ENCODE results near the gene SH3PXD2A. TPM values are rescaled to one million over a fixed set of nuclear protein-coding genes. Genes with fewer than 3 reads are reported as not detected.

The SH3PXD2A gene
- total and polyA plus RNA-seq, 9 of the 15 experiments (the other 6 are each of a cell fraction or from before 2014, with no cell fraction given), result 0.41 to 9.3 (median 2.5) TPM

DNA sequence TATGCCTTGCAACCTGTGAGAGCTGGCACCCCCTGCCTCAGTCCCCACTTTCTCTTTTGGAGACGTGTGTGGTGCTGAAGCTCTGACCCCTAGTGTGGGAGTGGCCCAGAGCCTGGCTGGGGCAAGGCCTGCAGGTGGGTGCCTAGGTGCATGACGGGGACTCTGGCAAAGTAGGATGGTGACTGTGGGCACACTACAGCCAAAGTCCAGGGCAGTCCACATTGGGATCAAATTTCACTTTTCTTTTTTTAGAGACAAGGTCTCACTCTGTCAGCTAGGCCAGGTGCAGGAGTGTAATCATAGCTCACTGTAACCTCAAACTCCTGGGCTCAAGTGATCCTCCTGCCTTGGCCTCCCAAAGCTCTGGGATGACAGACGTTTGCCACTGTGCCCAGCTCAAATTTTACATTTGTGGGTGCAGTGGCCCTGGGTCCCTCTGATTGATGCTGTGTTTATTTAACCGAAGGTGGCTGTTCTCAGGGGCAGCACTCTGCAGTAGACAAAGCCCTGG, 309.6 kb downstream of the SH3PXD2A start (continued):
- TF ChIP-seq YY1 (IDR thresholded peaks at IDR 0.05; ENCODE audit: borderline replicate concordance in 1 of 3, control insufficient read depth in 1 of 3, extremely low read depth in 1 of 3, insufficient read depth in 3 of 3, insufficient read length in 1 of 3, insufficient replicate concordance in 2 of 3, low read depth in 1 of 3, low read length in 2 of 3) (no peak), ZBTB8A (IDR thresholded peaks at IDR 0.05; ENCODE audit: partially characterized antibody) (no peak)

DNA sequence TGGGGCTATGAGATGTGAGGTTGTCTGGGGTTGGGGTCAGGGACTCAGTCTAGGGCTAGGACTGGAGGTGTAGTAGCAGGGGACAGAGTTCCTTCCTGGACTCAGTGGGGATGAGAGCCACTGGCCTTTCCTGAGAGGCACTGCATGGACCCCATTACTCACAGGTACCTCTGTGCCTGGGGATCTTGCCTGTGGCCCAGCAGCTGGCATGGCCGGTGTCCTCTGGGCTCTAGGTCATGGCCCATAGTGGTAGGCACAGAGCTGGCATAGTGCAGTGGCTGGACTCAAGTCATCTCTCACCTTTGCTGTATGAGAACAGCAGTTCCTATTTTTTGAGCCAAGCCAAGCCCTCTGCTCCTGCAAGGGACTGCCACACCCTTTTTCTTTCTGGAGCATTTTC, 310.0 kb downstream of the SH3PXD2A start:
- Histone ChIP-seq H3K9me1 (ENCODE audit: control insufficient read depth, insufficient read depth, low read length) (no peaks in the 10 kb centered on the region), H3K36me3 (ENCODE audit: control insufficient read depth, insufficient read depth, low read length) (no peaks in the 10 kb centered on the region), H3K9ac (ENCODE audit: insufficient read depth in 1 of 2, low read depth in 2 of 2, low read length in 2 of 2) (no peak overlapping the region), H2AFZ (ENCODE audit: low read depth, low read length) (no peak overlapping the region), H3K4me3 (no peak overlapping the region), H3K27me3 (ENCODE audit: control insufficient read depth in 2 of 2, insufficient read depth in 2 of 2, low read length in 2 of 2) (peaks cover 0 to 34% of the 10 kb centered on the region in 2 experiments; a peak in 2 of 5 replicates), H3K79me2 (ENCODE audit: control insufficient read depth, insufficient read depth, low read length) (no peaks in the 10 kb centered on the region), H3K9me3 (replicated peaks; ENCODE audit: control insufficient read depth, insufficient read depth, low read depth, low read length) (no peaks in the 10 kb centered on the region), H3K4me2 (ENCODE audit: insufficient read depth, low read length) (no peak overlapping the region), H4K20me1 (replicated peaks; ENCODE audit: control insufficient read depth, insufficient read depth, low read length) (no peaks in the 10 kb centered on the region), H3K27ac (ENCODE audit: extremely low read depth, low read depth, low read length) (no peak overlapping the region), H3K4me1 (replicated peaks in 1 of 2; ENCODE audit: control insufficient read depth in 2 of 2, insufficient read depth in 2 of 2, low read length in 2 of 2) (peaks cover 0 to 5% of the 10 kb centered on the region in 2 experiments; a peak in 2 of 5 replicates)
- POLR2A ChIA-PET, result interaction anchor here (0.6 kb wide), 1 partner anchor 36 kb away, joined by 3 read pairs; no protein-coding TSS in a partner anchor
- DNase-seq (ENCODE audit: extremely low read depth in 1 of 4, low spot score in 3 of 4) (no peak), FAIRE-seq (no peak), ATAC-seq (no peak)
- in situ Hi-C loops (cut with MboI) (no loop called here), intact Hi-C loops (cut with micrococcal nuclease) (no loop called here)
- WGBS (ENCODE audit: insufficient coverage, low coverage, missing lambda C conversion rate), result 0% methylated on average over 1 of the region's 1 CpG
- CTCF ChIA-PET (ENCODE audit: low intra/inter-chr PET ratio), result no interaction called here
- no TSS peak for BruUV-seq (replicated peaks)
- TF ChIP-seq MLX (CRISPR knock-in tag; conservative IDR thresholded peaks at IDR 0.05) (no peak), STAG1 (CRISPR knock-in tag; IDR thresholded peaks at IDR 0.05; ENCODE audit: borderline replicate concordance) (no peak), XRCC4 (IDR thresholded peaks at IDR 0.05; ENCODE audit: extremely low read depth, insufficient read depth, insufficient read length) (no peak), E2F1 (CRISPR knock-in tag; IDR thresholded peaks at IDR 0.05) (no peak), TBP (optimal IDR thresholded peaks at IDR 0.05; ENCODE audit: low read depth, low read length) (no peak), HDAC8 (tag; IDR thresholded peaks at IDR 0.05) (no peak), C11orf30 (IDR thresholded peaks at IDR 0.05; ENCODE audit: low read depth) (no peak), SNRNP70 (optimal IDR thresholded peaks at IDR 0.05; ENCODE audit: low read depth, low read length) (no peak), HMG20A (CRISPR knock-in tag; conservative IDR thresholded peaks at IDR 0.05) (no peak), ZNF644 (tag; IDR thresholded peaks at IDR 0.05; ENCODE audit: low read depth) (no peak)
- TF ChIP-seq, protein P1, sequence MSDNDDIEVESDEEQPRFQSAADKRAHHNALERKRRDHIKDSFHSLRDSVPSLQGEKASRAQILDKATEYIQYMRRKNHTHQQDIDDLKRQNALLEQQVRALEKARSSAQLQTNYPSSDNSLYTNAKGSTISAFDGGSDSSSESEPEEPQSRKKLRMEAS (CRISPR knock-in tag; IDR thresholded peaks at IDR 0.05), result no peak
- TF ChIP-seq, protein P2, sequence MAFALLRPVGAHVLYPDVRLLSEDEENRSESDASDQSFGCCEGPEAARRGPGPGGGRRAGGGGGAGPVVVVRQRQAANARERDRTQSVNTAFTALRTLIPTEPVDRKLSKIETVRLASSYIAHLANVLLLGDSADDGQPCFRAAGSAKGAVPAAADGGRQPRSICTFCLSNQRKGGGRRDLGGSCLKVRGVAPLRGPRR (CRISPR knock-in tag; IDR thresholded peaks at IDR 0.05), result no peak
- TF ChIP-seq, protein P3, sequence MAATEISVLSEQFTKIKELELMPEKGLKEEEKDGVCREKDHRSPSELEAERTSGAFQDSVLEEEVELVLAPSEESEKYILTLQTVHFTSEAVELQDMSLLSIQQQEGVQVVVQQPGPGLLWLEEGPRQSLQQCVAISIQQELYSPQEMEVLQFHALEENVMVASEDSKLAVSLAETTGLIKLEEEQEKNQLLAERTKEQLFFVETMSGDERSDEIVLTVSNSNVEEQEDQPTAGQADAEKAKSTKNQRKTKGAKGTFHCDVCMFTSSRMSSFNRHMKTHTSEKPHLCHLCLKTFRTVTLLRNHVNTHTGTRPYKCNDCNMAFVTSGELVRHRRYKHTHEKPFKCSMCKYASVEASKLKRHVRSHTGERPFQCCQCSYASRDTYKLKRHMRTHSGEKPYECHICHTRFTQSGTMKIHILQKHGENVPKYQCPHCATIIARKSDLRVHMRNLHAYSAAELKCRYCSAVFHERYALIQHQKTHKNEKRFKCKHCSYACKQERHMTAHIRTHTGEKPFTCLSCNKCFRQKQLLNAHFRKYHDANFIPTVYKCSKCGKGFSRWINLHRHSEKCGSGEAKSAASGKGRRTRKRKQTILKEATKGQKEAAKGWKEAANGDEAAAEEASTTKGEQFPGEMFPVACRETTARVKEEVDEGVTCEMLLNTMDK (IDR thresholded peaks at IDR 0.05; ENCODE audit: borderline replicate concordance, insufficient read depth, low read depth, low read length, poor library complexity, severe bottlenecking), result no peak

All from K562 (cell line).